GM19240 (cell line): ENCODE measurements around the gene PRKCD.
"Not testable (repeated sequence)": the region's sequence is repeated elsewhere in the genome, so short reads cannot be mapped to it uniquely, and the experiment has no call there.

Experiments used
- DNase-seq: peaks from one replicate; pipeline ENCODE4 v3.0.0; 2011; ENCODE audit warnings: low spot score; ENCODE audit not compliant: insufficient read length

PRKCD gene

DNA sequence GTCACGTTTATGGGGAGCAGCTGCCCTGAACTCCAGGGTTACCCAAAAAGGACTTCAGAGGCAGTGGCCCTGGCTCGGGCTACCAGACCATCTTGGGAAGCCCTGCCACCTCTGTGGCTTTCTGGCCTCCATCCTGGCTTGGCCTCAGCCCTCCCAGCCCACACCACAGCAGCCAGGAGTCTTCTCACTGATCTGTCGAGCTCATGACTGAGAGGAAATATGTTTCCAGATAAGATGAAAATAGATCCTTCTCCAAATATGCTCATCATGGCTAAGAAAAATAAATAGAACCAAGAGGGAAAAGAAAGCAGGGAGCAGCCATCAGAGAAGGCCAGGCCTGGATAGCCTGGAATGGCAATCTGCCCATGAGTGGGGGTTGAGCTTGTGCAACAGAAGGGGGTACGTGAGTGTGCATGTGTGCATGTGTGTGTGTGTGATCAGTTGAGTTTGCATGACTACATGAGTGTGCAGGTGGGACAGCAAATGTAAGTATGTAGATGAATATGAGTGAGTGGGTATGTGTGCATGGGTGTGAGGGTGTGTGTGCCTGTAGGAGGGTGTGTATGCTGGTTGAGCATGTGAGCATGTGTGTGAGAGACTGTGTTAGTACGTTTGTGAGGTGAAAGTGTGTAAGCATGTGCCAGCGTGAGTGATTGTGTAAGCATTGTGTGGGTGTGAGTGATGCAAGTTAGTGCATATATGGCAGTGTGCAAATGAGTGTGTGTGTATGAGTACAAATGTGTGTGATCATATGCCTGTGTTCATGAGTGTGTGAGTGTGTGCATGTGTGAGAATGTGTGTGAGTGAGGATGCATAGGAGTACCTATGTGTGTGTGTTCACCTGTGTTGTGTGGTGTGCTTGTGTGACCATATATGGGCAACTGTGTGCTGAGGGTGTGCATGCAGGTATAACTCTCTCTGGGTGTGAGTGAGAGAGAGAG lies 20.8 kb upstream of the PRKCD start:
- DNase-seq, result no peak

DNA sequence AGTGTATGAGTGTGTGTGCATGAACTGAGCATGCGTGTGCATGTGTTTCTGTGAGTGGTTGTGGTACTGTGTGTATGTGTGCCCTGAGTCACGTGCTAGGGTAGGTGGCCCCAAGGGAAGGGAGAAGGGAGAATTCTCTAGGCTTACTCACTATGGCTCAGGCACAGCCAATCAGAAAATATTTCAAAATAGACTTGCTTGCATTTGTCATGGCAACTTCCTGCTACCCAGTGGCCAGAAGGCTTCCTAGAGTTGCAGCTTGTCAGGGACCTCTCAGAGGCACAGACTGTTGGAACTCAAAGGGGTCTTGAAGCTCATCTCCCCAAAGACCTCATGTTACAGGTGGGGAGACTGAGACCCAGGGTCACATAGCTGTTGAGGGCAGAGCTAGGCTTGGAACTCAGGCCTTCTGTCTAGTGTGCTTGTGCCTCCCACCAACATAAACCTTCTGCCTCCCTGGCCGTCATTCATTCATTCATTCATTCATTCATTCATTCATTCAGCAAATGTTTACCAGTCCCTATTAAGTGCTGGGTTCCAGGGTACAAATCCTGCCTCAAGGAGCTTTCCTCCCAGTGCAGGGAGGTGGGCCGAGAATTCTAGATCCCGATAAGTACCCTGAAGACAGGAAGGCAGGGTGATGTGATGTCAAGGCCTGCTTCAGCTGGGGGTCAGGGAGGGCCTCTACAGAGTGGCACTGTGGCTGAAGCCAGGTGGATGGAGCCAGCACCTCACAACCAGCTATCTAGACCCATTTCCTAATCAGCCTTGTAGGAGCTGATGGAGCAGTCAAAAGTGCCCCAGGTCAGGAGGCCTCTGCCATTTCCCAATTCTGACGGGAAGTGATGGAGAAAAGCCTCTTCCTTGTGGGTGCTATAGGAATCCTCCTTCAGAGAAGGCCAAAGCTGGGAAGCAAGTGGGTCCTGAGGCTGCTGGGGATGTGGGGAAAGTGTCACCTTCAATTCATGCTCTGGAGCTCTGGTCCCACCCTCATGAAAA lies 19.9 kb upstream of the PRKCD start:
- no peak for DNase-seq

DNA sequence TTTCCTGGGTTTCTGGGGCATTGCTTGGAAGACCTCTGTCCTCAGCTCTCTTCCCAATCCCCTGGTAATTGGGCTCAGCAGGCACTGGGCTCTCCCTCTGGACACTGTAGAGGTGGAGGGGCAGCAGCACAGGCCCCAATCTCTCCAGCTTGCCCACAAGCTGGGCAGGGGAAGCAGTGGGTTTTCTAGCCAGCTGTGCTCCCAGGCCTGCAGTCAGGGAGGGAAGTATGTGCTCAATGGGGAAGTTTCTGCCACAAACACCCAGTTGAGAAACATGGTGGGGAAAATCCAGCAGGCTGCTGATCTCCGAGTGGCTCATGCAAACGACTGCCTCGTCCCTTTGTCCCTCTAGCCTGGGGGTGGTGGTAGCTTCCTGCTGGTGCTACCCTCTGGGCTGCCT lies 18.0 kb upstream of the PRKCD start:
- no peak for DNase-seq

DNA sequence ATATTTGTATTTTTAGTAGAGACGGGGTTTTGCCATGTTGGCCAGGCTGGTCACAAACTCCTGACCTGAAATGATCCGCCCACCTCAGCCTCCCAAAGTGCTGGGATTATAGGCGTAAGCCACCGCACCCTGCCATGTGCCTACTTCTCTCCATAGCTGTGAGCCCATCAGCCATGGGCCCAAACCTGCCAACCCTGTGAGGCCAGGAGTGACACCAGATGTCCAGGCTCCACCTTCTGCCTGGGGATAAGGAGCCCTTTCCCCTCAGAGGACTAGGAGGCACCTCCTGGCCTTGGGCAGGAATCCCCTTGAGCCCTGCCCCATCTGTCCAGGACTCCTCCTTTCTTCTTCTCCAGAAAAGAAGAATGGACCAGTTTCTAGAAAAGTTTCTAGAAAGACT lies 16.6 kb upstream of the PRKCD start:
- DNase-seq, result no peak

DNA sequence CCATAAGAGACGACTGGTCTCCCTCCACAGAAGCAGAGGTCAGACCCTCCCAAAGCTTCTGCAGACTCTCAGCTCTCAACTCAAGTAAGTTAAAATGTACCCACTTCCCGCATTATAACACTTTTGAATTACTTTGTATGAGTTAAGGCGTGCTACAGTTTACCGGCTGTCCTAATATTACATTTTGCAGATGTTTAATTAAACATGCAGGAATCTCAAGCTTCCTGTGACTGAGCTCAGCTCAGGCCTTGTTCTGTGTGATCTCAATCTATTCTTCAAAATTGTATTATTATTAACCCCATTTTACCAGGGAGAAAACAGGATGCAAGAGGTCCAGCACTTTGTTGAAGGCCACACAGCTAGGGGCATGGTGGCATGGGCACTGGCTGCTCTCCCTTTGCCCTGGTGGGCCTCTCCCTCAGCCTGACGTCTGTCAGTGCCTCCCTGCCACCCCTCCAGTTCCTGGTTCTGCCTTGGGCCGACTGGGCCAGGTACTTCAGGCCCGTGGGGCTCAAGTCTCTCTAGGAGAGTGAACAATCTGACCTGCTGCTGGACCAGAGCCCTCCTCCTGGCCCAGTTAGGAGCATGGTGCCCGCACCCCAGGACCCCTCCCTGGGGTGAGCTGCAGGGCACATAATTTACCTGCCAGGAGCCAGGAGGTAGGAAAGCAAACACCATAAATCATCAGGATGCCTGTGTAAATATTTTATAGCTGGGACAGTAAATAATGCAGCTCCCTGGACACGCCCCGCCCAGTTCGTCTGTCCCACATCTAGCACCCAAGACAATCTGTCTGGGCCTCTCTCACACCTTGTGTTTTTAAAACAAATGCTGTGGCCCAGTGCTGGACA lies 15.9 kb upstream of the PRKCD start:
- DNase-seq, result no peak

DNA sequence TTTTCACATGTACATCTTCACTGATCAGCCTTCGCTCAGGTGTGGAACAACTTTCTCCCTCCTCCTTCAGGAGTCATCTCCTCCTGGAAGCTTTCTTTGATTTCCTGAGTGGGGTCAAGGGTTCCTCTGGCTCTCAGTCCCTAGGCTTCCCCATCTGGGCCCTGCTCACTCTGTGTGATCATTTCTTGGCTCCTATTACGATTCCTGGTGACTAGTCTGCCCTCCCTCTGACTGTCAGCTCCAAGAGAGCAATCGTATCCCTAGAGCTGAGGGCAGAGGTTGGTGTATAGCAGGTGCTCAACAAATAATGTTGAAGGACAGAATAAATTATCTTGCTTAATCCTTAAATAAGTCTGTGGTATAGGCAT lies 15.3 kb upstream of the PRKCD start:
- DNase-seq, result no peak

DNA sequence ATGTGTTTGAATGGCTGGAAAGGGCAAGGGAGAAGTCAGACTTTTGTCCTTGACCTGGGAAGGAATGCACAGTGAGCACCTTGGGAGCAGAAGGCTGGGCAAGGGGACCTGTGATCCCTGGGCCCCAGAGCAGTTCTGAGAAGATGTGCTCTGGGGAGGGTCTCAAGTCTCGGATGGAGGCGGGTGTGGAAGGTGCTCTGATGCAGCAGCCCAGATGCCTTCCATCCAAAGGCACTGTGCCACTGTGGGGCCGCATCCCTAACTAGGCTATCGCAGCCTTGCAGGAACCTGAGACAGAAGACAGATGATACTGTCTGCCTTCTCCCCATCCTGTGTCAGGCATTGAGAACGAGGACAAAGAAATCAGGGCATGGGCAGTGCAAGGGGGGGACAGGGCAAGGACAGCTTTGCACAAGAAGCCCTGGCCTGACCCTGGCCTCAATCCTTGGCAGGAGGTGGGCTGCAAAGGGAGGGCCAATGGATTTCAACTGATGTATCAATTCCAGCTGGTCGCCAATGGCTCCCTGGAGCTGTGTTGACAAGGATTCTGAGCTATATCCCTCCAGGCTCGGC lies 14.6 kb upstream of the PRKCD start:
- DNase-seq, result no peak

DNA sequence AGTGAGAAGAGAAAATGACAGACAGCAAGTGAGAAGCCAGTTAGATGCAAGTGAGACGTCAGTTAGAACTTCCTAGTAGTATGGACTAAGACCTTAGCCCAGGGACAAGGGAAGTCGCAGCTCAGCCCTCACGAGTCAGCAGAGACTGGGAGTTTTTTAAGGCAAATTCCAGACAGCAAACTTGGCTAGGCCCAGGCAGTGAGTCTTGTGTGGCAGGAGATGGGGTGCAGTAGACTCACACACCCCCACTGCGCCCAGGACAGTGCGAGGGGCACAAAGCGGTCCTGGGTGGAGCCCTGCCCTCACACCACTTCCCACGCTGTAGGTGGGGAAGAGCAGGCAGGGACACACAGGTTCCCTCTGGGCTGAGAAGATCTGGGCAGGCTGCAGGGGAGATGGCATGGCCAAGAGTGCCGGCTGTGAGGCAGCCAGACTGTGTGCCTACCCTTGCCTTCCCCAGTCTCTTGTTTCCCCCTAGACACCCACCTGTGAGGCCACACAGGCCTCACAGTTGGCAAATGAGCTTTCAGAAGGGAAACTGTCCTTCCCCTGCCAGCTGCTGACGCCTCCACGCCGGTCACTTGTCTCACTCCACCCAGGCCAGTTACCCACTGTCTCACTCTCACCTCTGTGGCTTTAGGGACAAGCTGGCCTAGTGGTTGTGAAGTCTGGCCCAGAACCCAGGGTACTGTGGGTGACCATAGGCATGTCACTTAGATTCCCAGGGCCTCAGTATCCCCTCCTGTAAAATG lies 13.7 kb upstream of the PRKCD start:
- no peak for DNase-seq

DNA sequence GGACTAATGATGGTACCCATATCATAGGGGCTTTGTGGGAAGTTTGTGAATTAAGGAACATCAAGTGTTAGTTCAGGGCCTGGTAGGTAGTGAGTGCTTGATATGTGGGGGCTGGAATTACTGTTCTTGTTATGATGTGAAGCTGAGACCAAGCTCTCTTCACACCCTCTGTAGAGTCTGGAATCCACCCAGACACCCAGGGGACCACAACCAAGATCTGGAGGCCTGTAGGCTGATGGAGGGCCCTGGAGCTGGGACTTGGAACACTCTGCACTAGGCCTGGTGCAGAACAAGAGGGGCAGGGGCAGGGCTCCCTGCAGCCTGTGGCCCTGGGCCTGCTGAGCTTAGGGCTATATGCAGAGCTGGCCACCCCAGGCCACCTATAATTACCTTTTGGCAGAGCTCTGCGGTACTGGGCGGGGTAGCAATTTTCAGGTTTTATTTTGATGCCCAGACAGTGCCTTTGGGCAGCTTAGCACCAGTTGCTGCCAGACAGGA lies 13.1 kb upstream of the PRKCD start:
- no peak for DNase-seq

DNA sequence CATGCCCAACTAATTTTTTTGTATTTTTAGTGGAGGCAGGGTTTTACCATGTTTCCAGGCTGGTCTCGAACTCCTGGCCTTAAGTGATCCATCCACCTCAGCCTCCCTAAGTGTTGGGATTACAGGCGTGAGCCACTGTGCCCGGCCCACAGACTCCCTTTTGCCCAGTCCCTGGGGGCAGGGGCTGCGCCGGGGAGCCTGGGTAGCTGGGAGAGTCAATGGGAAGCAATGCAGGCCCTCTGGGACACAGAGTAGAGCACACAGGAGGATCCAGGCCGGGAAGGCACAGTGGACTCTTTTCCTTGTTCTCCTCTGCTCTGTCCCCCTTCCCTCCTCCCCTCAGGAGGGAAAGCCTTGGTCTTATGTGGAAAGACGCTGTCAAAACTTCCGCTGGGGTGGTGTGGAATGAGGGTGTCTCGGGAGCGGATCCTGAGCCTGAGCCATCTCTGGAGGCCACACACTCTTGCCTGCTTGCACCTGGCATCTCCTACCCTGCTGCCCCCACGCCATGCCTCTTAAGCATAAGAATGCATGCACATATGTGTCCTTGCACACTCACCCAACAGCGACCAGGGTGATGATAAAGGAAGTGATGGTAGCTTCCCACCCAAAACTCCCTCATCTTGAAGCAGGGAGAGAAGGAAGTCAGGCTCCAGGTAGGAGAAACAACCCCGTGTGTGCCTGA lies 11.9 kb upstream of the PRKCD start:
- DNase-seq, result no peak

DNA sequence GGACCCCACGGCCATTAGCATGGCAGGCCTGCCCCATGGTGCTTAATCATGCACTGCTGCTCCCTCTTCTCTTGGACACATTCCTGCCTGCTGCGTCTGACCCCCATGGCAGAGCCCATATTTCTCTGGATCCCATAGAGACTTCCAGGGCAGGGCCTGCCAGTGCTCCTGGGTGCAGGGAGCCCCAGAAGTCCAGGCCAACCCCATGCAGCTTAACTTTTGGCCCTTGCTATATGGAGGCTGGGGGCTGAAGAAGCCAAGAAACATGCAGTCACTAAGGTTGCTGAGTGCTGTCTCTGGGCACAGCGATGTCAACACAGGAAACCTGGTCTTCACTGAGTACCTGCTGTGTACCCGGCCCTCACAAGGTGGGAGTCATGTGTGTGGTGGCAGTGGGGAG lies 11.3 kb upstream of the PRKCD start:
- DNase-seq, result no peak

DNA sequence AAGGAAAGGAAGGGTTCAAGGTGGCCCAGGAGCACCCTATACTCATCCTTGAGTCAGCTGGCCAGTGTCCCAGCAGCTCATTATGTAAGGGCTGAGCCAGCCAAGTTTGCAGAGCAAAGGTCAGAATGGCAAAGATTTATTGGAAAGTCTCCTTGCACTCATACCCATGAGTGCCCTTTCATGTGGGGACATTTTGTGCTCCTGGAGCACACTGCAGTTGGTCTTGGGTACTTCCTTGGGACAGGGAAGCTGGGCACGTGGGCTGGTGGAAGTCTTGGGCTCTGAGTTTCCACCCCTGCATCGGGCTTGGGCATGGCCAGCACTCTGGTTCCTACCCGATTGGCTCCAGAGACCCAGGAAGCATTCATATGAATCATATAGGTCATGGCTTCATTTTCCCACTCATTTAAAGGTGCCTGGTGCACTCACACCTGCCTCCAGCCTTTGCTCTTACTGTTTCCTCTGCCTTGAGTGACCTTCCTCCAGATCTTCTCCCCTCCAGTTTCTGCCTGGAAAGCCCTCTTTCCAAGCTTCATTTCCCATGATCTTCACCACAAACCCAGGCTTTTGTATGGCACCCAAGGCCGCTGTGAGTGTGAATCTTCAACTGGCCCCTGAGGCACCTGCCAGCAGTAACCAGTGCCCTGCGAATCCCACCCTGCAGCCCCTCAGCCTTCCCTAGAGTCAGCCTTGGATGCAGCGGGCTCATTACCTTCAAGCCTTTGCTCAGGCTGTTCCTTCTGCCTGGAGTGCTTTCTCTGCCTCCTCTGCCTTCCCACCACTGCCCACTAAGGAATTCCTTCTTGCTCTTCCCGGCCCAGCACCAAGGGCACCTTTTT lies 10.5 kb upstream of the PRKCD start:
- DNase-seq, result no peak

DNA sequence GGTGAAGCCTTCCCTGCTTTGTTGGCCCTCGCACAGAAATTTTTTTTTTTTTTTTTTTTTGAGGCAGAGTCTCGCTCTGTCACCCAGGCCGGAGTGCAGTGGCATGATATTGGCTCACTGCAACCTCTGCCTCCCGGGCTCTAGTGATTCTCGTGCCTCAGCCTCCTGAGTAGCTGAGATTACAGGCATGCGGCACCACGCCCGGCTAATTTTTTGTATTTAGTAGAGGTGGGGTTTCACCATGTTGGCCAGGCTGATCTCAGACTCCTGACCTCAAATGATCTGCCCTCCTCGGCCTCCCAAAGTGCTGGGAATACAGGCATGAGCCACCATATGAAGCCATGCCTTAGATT lies 9.9 kb upstream of the PRKCD start:
- not testable (repeated sequence) for DNase-seq

DNA sequence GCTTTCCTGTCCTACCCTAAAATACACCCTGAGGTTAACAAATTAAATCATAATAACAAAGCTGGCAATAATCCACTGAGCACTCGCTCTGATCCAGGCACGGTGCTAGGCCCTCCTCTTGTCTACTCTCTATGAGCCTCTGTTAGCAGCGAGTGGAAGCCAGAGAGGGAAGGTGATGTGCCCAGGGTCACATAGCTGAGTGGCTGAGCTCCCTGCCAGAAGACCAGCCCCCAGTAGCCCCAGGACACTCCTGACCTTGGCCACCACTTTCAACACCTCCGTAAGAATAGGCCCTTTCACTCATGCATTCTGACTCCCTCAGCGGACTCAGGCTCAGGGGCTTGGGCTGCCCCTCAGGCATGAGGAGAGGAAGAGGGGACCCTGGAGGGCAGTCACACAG lies 9.5 kb upstream of the PRKCD start:
- DNase-seq, result no peak

DNA sequence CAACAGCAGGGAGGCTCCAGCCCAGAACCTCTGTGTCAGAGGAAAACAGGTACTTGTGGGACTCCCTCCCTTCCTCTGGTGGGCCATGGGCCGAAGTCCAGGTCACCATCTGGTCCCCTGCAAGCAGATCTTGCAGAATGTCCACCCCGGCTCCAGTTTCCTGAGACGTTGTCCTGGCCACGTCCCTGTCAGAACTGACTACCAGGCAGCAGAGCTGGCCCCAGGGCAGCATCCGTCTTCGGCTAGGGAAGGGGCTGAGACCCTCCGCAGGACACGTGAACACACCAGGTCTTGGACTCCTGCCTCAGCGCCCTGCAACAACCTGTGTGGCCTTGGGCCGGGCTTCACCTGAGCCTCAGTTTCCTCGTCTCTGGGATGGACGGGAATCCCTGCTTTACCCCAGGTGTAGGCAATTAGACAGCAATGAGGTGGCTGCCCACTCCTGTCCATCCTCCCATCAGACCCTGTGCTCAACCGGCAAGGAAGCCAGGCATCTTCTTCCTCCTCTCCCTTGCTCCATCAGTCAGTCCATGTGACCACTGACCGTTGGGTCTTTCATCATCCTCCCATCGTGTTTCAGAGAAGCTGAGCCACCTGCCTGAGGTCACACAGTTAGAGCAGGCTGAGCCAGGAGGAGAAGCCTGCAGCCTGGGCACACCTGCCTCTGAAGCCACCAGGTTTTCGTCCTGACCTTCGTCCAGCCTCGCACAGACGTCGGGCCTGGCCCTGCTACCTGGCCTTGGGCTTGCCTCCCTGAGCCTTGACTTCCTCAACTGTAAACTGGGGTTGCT lies 8.9 kb upstream of the PRKCD start:
- DNase-seq, result no peak

DNA sequence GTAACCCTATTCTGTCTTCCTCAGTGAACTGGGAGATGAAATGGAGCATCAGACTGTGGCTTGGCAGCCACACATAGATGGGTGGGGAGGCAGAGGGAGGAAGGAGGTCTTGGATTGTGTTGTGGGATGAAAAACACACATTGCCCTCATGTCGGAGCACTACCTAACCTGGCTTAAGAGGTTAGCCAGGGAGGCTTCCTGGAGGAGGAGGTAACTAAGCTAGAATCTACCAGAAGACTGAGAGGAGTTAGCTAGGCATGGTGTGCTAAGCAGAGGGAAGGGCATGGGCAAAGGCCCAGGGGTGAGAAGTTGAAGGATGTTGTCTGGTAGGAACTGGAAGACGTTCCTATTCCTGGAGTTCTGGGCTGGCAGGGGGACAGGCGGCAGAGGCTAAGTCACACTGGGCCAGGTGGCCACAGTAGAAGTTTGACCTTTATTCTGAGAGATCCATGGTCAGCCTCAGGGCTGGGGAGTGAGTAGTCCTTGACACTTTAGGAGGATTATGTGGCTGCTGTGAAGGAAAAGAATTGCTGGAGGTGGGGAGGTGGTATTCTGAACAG lies 7.7 kb upstream of the PRKCD start:
- no peak for DNase-seq

DNA sequence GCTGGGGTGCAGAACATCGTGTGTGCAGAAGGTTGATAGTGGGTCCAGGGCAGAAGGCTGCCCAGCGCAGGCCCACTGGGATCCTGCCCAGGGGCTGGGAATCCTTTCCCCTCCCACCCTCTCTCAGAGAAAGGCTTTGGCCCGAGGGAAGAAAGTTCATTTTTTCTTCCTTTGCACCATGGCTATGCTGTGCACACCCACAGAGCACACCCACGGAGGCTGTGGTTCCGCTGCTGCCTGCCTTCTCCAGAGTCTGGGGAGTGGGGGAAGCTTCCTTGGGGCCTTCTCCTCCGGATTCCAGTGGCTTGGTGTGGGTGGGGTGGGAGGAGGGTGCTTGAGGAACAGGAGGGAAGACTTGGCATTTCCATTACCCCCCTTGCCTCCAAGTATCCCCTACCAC lies 7.0 kb upstream of the PRKCD start:
- no peak for DNase-seq

DNA sequence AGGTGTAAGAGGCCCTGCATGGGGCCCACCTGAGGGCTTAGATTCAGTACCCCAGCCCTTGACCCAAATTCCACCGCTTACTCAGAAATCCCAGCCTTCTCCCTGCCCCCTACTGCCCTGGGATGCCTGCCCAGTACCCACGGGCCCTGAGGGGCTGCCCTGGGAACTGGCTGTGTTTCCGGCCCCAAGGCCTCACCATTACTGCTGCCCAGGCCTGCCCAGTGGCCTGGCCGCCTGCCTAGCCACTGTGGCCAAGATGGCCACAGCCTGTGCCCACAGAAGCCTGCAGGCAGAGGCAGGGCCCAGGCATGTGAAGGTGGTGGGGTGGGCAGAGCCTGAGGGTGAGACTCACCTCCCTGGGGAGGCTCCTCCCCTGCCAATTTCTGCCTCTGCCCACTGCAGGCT lies 6.1 kb upstream of the PRKCD start:
- DNase-seq, result no peak
